ENCODE data around the gene P4HA2. TPM values are rescaled to one million over a fixed set of nuclear protein-coding genes. Genes with fewer than 3 reads are reported as not detected.

Gene P4HA2
- total and polyA plus RNA-seq, 2 of the 8 experiments (the other 6 are each of a cell fraction or from before 2014, with no cell fraction given), result 7.4 to 9.3 TPM

DNA sequence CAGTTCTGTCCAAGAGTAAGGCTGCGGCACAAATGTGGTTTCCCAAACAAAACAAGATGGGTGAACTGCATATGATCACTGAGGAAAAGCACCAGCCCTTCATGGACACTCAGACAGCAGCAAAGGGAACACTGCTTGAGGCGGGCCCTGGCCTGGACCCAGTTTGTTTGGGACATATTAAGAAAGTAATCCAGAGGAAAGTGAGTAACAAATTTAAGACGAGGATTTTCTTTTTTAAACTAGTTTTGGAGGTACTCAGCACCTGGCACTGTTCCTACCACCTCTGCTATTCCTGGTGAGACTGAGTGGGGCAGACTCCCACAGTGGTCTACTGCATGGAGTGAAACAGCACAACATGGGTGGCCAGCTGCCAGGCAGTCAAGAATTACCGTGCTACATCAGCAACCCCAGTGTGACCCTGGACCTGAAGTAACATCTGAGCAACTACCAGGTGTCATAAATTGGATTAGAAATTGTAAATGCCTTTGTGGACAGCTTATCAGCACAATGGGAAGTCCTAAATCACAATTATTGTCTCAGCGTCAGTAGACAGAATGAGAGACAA lies 28.5 kb downstream of the P4HA2 start (continued):
- TF ChIP-seq CTCF (IDR thresholded peaks at IDR 0.05; ENCODE audit: control extremely low read depth in 1 of 3, insufficient read depth in 1 of 3, low read depth in 1 of 3, low read length in 3 of 3) (no peak), HDAC6 (IDR thresholded peaks at IDR 0.05; ENCODE audit: low read depth, low read length) (no peak), CTBP2 (IDR thresholded peaks at IDR 0.05; ENCODE audit: borderline replicate concordance, insufficient read depth, insufficient read length, low read length) (no peak), CHD1 (IDR thresholded peaks at IDR 0.05; ENCODE audit: low read depth, low read length) (no peak), ZNF274 (IDR thresholded peaks at IDR 0.05; ENCODE audit: borderline replicate concordance, extremely low read depth, low read length) (no peak), BRCA1 (IDR thresholded peaks at IDR 0.05; ENCODE audit: low read depth, low read length) (no peak), ATF2 (IDR thresholded peaks at IDR 0.05; ENCODE audit: low read length) (no peak)
- TF ChIP-seq, protein P1, sequence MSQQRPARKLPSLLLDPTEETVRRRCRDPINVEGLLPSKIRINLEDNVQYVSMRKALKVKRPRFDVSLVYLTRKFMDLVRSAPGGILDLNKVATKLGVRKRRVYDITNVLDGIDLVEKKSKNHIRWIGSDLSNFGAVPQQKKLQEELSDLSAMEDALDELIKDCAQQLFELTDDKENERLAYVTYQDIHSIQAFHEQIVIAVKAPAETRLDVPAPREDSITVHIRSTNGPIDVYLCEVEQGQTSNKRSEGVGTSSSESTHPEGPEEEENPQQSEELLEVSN (IDR thresholded peaks at IDR 0.05), result no peak

All from H1 (cell line).